Heart right ventricle (tissue), 16 donors: ENCODE measurements around the gene EMP2. TPM values are rescaled to one million over a fixed set of nuclear protein-coding genes. Genes with fewer than 3 reads are reported as not detected.
A peak's percentile ranks its signal among the peaks of the same experiment; 100 is the strongest.
"Not testable (repeated sequence)": the region's sequence is repeated elsewhere in the genome, so short reads cannot be mapped to it uniquely, and the experiment has no call there.

Source experiments
- ATAC-seq, 8 donors: fragments of 200-7000 bp; cut with Tn5 transposase; one replicate each; pipeline ENCODE4 v1.9.1; 2020; ENCODE audit warnings: mild to moderate bottlenecking in 8 of 8, moderate library complexity in 8 of 8, moderate number of reproducible peaks in 1 of 8
- DNase-seq, 2 donors: peaks; one replicate each; pipeline ENCODE4 v3.0.0-alpha.2; 2020
- H3K27ac ChIP-seq, 10 donors: fragments of 200-600 bp; sonication (generic) in 2 of 10; one replicate each; pipeline versions ENCODE4 v1.5.0 to v1.8.0; 2020 to 2022; ENCODE audit warnings: mild to moderate bottlenecking in 3 of 10
- H3K27me3 ChIP-seq, 7 donors: fragments of 200-600 bp; one replicate each; pipeline ENCODE4 v1.8.0; 2021 to 2022; ENCODE audit warnings: mild to moderate bottlenecking in 2 of 7
- H3K36me3 ChIP-seq, 9 donors: fragments of 200-600 bp; sonication (generic) in 1 of 9; one replicate each; pipeline versions ENCODE4 v1.5.0 to v1.8.0; 2020 to 2022; ENCODE audit warnings: mild to moderate bottlenecking in 2 of 9
- H3K4me1 ChIP-seq, 9 donors: fragments of 200-600 bp; sonication (generic) in 1 of 9; one replicate each; pipeline versions ENCODE4 v1.5.0 to v1.8.0; 2020 to 2022; ENCODE audit warnings: mild to moderate bottlenecking in 4 of 9
- H3K4me3 ChIP-seq, 10 donors: fragments of 200-600 bp; sonication (generic) in 2 of 10; one replicate each; pipeline versions ENCODE4 v1.5.0 to v1.8.0; 2020 to 2022; ENCODE audit warnings: mild to moderate bottlenecking in 7 of 10, moderate library complexity in 2 of 10
- H3K9me3 ChIP-seq, 11 donors: fragments of 200-600 bp in 10 of 11; sonication (generic) in 2 of 11; one replicate each; pipeline versions ENCODE4 v1.5.0 to v1.8.0; 2013 to 2022; ENCODE audit warnings: mild to moderate bottlenecking in 2 of 11, control low read depth in 1 of 11, moderate library complexity in 1 of 11
- WGBS, 2 donors: extraction: QIAGEN DNeasy Blood & Tissue Kit; methylation state at CpG; one replicate each; pipeline ENCODE4 v1.1.7; 2013; ENCODE audit warnings: inconsistent platforms in 1 of 2; 5-methylcytosine and 5-hydroxymethylcytosine counted together
- intact Hi-C, 10 donors: fragments of 100-400 bp; cut with DNase I; formaldehyde crosslinking; loops; one replicate each; pipeline versions ENCODE4 v1.11.1 to v1.14.2; 2022
- polyA plus RNA-seq, 2 donors: library from polyadenylated mRNA; stranded (reverse); fragments of 200-250 nt; gene quantifications; one replicate each; pipeline ENCODE4 v1.2.3, GENCODE V29; 2013
- total RNA-seq, 10 donors: library from RNA; stranded (reverse); fragmentation: NEBNext Ultra II Directional in 3 of 10; extraction: Animal tissue kit (Norgen Biotek cat#: 25700) in 3 of 10; gene quantifications; one replicate each; pipeline versions ENCODE4 v1.2.1 to v1.2.4, GENCODE V29; 2021 to 2023
- TF ChIP-seq, protein P1 (sequence below), 9 donors: fragments of 200-600 bp; sonication (generic) in 2 of 9; IDR thresholded peaks; one replicate each; pipeline versions ENCODE4 v1.5.0 to v1.8.0; 2021 to 2022; ENCODE audit warnings: antibody characterized with exemption in 9 of 9, mild to moderate bottlenecking in 5 of 9, moderate library complexity in 1 of 9
- donor health status: Arrhythmogenic right ventricular cardiomyopathy.
- donor health status: ischemic (EF 13 %, LVEDD 7.1; RV severe dilation, severe dysfunction).
- donor health status: healthy with polysubstance abuse.
- donor health status: DM: no; HTN: yes; CAD: no.
- donor health status: DM: no; HTN: no; CAD: no.
- donor health status: ischemic (EF 25% LVEDD 6.9; RV normal size, moderate dysfunction).
- donor health status: ischemic (EF 25% LVEDD 5.7; RV mildly dilated, moderate dysfunction).
- donor health status: healthy.
- donor health status: DM: yes; HTN: yes; CAD: no.
- donor health status: Ischemic cardiomyopathy.
- donor health status: ischemic (EF 35%, LVEDD 5.7; RV mildly dilated, moderate dysfunction).
- donor health status: nonischemic (EF 11% LVEDD 7.7; RV severe dilation, severe dysfunction).
- donor health status: DM: yes; HTN: yes; CAD: no.
- donor health status: PGD.
- donor health status: ischemic (EF 29% LVEDD 5.4; RV normal size, mild dysfunction).
- donor health status: nonischemic (EF 23%, LVEDD 6.1; RV moderate dilation, normal function).

The EMP2 gene
- total and polyA plus RNA-seq, 12 donors: 36.1 to 108 (median 58.6) TPM

GRCh38 chr16:10534748-10535147, 45.6 kb downstream of the EMP2 start:
- Histone ChIP-seq H3K36me3 (peaks cover 0 to 99% (median 67%) of the 10 kb centered on the region in 9 donors), H3K9me3 (no peaks in the 10 kb centered on the region), H3K4me1 (peaks cover 0 to 12% (median 0%) of the 10 kb centered on the region in 9 donors), H3K27ac (no peak overlapping the region), H3K4me3 (no peak overlapping the region), H3K27me3 (no peaks in the 10 kb centered on the region)
- TF ChIP-seq, protein P1, sequence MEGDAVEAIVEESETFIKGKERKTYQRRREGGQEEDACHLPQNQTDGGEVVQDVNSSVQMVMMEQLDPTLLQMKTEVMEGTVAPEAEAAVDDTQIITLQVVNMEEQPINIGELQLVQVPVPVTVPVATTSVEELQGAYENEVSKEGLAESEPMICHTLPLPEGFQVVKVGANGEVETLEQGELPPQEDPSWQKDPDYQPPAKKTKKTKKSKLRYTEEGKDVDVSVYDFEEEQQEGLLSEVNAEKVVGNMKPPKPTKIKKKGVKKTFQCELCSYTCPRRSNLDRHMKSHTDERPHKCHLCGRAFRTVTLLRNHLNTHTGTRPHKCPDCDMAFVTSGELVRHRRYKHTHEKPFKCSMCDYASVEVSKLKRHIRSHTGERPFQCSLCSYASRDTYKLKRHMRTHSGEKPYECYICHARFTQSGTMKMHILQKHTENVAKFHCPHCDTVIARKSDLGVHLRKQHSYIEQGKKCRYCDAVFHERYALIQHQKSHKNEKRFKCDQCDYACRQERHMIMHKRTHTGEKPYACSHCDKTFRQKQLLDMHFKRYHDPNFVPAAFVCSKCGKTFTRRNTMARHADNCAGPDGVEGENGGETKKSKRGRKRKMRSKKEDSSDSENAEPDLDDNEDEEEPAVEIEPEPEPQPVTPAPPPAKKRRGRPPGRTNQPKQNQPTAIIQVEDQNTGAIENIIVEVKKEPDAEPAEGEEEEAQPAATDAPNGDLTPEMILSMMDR (IDR thresholded peaks at IDR 0.05): no peak
- intact Hi-C loops: loop anchor here in 1 of 10 donors (5.0 kb wide), 1 partner anchor 33 kb away; no protein-coding TSS in a partner anchor
- WGBS, 2 donors: 82 to 87% methylated on average over 5 of the region's 5 CpGs
- no peak for ATAC-seq
- DNase-seq: no peak

- 68 to 70% methylated on average over 4 of the region's 4 CpGs for WGBS, 2 donors
- H3K27ac ChIP-seq, ATAC-seq, H3K9me3 ChIP-seq, DNase-seq, H3K4me3 ChIP-seq, H3K27me3 ChIP-seq: not testable (repeated sequence)
- Histone ChIP-seq H3K4me1 (peaks cover 0 to 12% (median 0%) of the 10 kb centered on the region in 9 donors), H3K36me3 (peaks cover 0 to 99% (median 57%) of the 10 kb centered on the region in 9 donors)
- intact Hi-C loops: loop anchor here in 1 of 10 donors (5.0 kb wide), 1 partner anchor 34 kb away; no protein-coding TSS in a partner anchor
Observed at GRCh38 chr16:10533612-10534011, 46.8 kb downstream of the EMP2 start.

DNA sequence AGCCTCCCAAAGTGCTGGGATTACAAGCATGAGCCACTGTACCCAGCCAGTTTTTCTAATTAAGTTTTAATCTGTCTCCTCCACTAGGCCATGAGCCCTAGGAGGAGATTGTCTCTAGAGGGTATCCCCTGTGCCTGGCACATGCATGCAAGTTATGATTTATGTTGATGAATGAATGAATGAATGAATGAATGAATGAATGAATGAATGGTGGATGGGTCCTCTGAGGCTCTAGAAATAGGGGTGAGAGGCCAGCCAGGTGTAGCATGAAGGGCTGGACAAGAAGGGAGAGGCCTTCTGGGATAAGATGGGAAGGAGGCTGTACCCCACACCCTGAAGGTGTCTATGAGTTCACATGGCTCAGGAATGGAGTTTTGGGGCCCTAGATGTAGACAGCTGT, 48.8 kb downstream of the EMP2 start:
- intact Hi-C loops: loop anchor here in 1 of 10 donors (5.0 kb wide), 1 partner anchor 36 kb away; no protein-coding TSS in a partner anchor
- DNase-seq (no peak), ATAC-seq (no peak)
- Histone ChIP-seq H3K27me3 (no peaks in the 10 kb centered on the region), H3K27ac (peak overlapping the region in 2 of 10 donors; percentile 17 to 30), H3K4me3 (no peak overlapping the region), H3K9me3 (no peaks in the 10 kb centered on the region), H3K36me3 (peaks cover 0 to 99% (median 38%) of the 10 kb centered on the region in 9 donors), H3K4me1 (peaks cover 0 to 12% (median 0%) of the 10 kb centered on the region in 9 donors)
- TF ChIP-seq, protein P1 (IDR thresholded peaks at IDR 0.05): no peak

DNA sequence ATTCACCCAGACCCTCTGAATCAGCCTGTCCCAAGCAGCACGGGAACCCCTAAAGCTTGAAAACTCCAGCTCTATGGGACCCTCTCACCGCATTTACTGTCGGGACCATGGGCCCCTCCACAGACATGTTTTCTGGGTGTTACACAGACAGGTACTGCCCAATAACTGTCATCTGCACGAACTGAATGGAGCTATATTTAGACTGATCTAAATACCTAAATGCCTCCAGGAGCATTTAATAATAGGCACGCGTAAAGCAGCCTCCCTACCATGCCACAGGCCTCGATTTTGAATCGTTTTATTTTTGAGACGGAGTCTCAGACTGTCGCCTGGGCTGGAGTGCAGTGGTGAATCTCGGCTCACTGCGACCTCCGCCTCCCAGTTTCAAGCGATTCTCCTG, 49.7 kb downstream of the EMP2 start:
- TF ChIP-seq, protein P1 (IDR thresholded peaks at IDR 0.05): no peak
- peak; percentile 35 to 87 (median 78) for ATAC-seq
- peaks cover 0 to 12% (median 0%) of the 10 kb centered on the region in 9 donors for H3K4me1 ChIP-seq
- no peaks in the 10 kb centered on the region for H3K9me3 ChIP-seq
- H3K27me3 ChIP-seq: no peaks in the 10 kb centered on the region
- intact Hi-C loops: loop anchor here in 1 of 10 donors (5.0 kb wide), 1 partner anchor 37 kb away; no protein-coding TSS in a partner anchor
- no peak for DNase-seq
- WGBS, 2 donors: 58 to 74% methylated on average over 12 to 14 of the region's 14 CpGs
- H3K36me3 ChIP-seq: peaks cover 0 to 98% (median 40%) of the 10 kb centered on the region in 9 donors
- peak overlapping the region in 7 of 10 donors; percentile 17 to 69 (median 47) for H3K27ac ChIP-seq
- no peak overlapping the region for H3K4me3 ChIP-seq
